Stimulated activated CD4-positive, alpha-beta T cell treated with anti-CD3 and anti-CD28 coated beads, Interleukin-1b, Interleukin-23, amount 100 ng/mL, for 24 hours (primary cell): ENCODE data around the gene ECE2.

Experiments used
- DNase-seq, 4 experiments: peaks; one replicate each; pipeline ENCODE4 v3.0.0-alpha.2; 2020; ENCODE audit warnings: low read depth in 4 of 4, low spot score in 1 of 4

Gene ECE2

GRCh38 chr3:184311633-184312032 is 35.8 kb downstream of the ECE2 start:
- no peak for DNase-seq

- DNase-seq, result peak; percentile 85 to 89 (median 86)
These were observed 38.5 kb downstream of the ECE2 start, which contains the start of gene EIF4G1 for GRCh38 chr3:184314363-184314699. TSS of gene EIF4G1 (plus strand) at chr3:184314606. CDS start at chr3:184315797, 1,191 bp downstream.

- DNase-seq, result peak in 1 of 4 experiments; percentile 31
These were observed 39.1 kb downstream of the ECE2 start for GRCh38 chr3:184314700-184315542.

- no peak for DNase-seq
These were observed 39.7 kb downstream of the ECE2 start for GRCh38 chr3:184315543-184315867.

- DNase-seq, result no peak
These were observed 40.2 kb downstream of the ECE2 start for GRCh38 chr3:184315871-184316661.

GRCh38 chr3:184316792-184317191 is 41.0 kb downstream of the ECE2 start:
- DNase-seq, result no peak

- no peak for DNase-seq
These were observed 41.4 kb downstream of the ECE2 start for GRCh38 chr3:184317201-184317600.

- DNase-seq, result peak in 2 of 4 experiments; percentile 34 to 52
These were observed 44.3 kb downstream of the ECE2 start for GRCh38 chr3:184320104-184320445.

- DNase-seq, result no peak
These were observed 45.8 kb downstream of the ECE2 start for GRCh38 chr3:184321666-184322065.

GRCh38 chr3:184322731-184323487 is 47.1 kb downstream of the ECE2 start:
- DNase-seq, result no peak

- no peak for DNase-seq
These were observed 47.9 kb downstream of the ECE2 start for GRCh38 chr3:184323696-184324095.

GRCh38 chr3:184325269-184325668 is 49.4 kb downstream of the ECE2 start:
- DNase-seq, result no peak

- DNase-seq, result peak in 1 of 4 experiments; percentile 28
These were observed 50.0 kb downstream of the ECE2 start for GRCh38 chr3:184325715-184326369.

- DNase-seq, result no peak
These were observed 51.3 kb downstream of the ECE2 start for GRCh38 chr3:184327171-184327570.

- no peak for DNase-seq
These were observed 52.7 kb downstream of the ECE2 start for GRCh38 chr3:184328516-184328915.

GRCh38 chr3:184332370-184333090 is 56.7 kb downstream of the ECE2 start:
- DNase-seq, result no peak

- DNase-seq, result no peak
These were observed 57.4 kb downstream of the ECE2 start for GRCh38 chr3:184333190-184333589.

- DNase-seq, result no peak
These were observed 57.9 kb downstream of the ECE2 start for GRCh38 chr3:184333700-184334099.

GRCh38 chr3:184334470-184335158 is 58.8 kb downstream of the ECE2 start:
- DNase-seq, result no peak

- DNase-seq, result no peak
These were observed 59.5 kb downstream of the ECE2 start for GRCh38 chr3:184335291-184335660.
